BLaER1 treated with 17β-estradiol and CSF1 and Interleukin-3, amounts not matched to agents 10 nM and 100 nM (cell line): ENCODE measurements around the gene TRIM45.

Source experiments
- H3K27ac ChIP-seq, 11 experiments: shearing (Covaris generic); formaldehyde crosslinking; 2 replicates each; pipeline ENCODE4 v1.8.1; 2022
- H3K27me3 ChIP-seq, 11 experiments: shearing (Covaris generic); formaldehyde crosslinking; 2 replicates each; pipeline ENCODE4 v1.8.1; 2022
- H3K36me3 ChIP-seq, 11 experiments: shearing (Covaris generic); formaldehyde crosslinking; 2 replicates each; pipeline ENCODE4 v1.8.1; 2022
- H3K4me1 ChIP-seq, 10 experiments: shearing (Covaris generic); formaldehyde crosslinking; 2 replicates each; pipeline ENCODE4 v1.8.1; 2022
- H3K4me2 ChIP-seq, 11 experiments: shearing (Covaris generic); formaldehyde crosslinking; 2 replicates each; pipeline ENCODE4 v1.8.1; 2022
- H3K4me3 ChIP-seq, 10 experiments: shearing (Covaris generic); formaldehyde crosslinking; 2 replicates each; pipeline ENCODE4 v1.8.1; 2022
- H3K9ac ChIP-seq, 11 experiments: shearing (Covaris generic); formaldehyde crosslinking; 2 replicates each; pipeline ENCODE4 v1.8.1; 2022
- H3K9me3 ChIP-seq, 11 experiments: shearing (Covaris generic); formaldehyde crosslinking; replicated peaks in 1 of 11; 2 replicates each; pipeline ENCODE4 v1.8.1; 2022
- H4K20me1 ChIP-seq, 11 experiments: shearing (Covaris generic); formaldehyde crosslinking; 2 replicates each; pipeline ENCODE4 v1.8.1; 2022
- Cebpa-rat ChIP-seq, 11 experiments: shearing (Covaris generic); IDR thresholded peaks; 2 replicates each; pipeline ENCODE4 v1.8.1; 2022

The TRIM45 gene

DNA sequence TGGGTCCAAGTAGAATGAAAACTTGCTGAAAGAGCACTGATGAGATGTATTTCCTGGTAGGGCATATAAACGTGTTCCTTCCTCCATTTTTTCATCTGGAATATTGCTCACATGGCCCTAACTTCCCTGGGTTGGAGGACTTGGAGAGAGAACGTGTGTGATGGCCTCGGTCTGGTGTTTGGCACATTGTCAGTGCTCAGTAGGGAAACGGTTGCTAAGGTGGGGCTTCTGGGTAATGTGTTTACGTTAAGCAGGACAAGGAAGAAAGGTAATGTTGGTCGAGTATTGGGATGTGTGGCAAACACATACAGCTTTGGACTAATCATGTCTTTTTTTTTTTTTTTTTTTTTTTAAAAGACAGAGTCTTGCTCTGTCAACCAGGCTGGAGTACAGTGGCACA, 55.2 kb downstream of the TRIM45 start:
- no peaks in the 10 kb centered on the region for H3K9me3 ChIP-seq
- no peak overlapping the region for H3K9ac ChIP-seq
- peaks cover 0 to 20% (median 0%) of the 10 kb centered on the region in 11 experiments; a peak in 6 of 22 replicates for H4K20me1 ChIP-seq
- TF ChIP-seq Cebpa-rat (IDR thresholded peaks at IDR 0.05), result no peak
- peaks cover 11 to 94% (median 80%) of the 10 kb centered on the region in 11 experiments for H3K36me3 ChIP-seq
- no peak overlapping the region for H3K27ac ChIP-seq
- H3K4me1 ChIP-seq, result peaks cover 11 to 24% (median 17%) of the 10 kb centered on the region in 10 experiments
- no peak overlapping the region for H3K4me3 ChIP-seq
- no peaks in the 10 kb centered on the region for H3K27me3 ChIP-seq
- no peak overlapping the region for H3K4me2 ChIP-seq

DNA sequence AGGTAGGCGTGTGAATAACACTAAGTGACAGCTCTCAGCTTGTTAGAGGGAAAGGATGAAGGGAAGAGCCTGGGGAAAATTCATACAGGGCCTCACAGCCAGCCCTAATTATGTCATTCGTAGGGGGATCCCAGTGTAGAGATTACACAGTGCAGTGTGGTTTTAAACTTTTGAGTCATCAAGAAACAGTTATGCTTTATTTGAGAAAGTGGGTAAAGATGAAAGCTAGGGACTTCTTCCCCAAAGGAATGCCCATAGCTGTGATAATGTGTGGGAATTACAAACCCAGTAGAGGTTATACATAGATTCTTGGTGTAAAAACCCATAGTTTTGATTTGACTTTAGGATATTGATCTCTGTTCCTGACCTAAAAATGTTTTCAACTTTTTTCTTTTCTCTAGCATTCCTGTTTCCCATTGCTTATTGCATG, 59.5 kb downstream of the TRIM45 start:
- Histone ChIP-seq H3K4me3 (no peak overlapping the region), H4K20me1 (peaks cover 0 to 4% (median 0%) of the 10 kb centered on the region in 11 experiments; a peak in 2 of 22 replicates), H3K27ac (no peak overlapping the region), H3K9ac (no peak overlapping the region; a peak in 2 of 22 replicates), H3K36me3 (peaks cover 10 to 52% (median 48%) of the 10 kb centered on the region in 11 experiments), H3K4me2 (peak overlapping the region; percentile 0 to 94 (median 88); a peak in 18 of 22 replicates), H3K27me3 (no peaks in the 10 kb centered on the region), H3K4me1 (peaks cover 32 to 46% (median 38%) of the 10 kb centered on the region in 10 experiments), H3K9me3 (no peaks in the 10 kb centered on the region)
- no peak for TF ChIP-seq Cebpa-rat (IDR thresholded peaks at IDR 0.05)
